Right lobe of liver (tissue), 4 donors: Measurements from ENCODE around the gene MMAB.

Experiments
- POLR2A ChIP-seq: fragments of 450-650 bp; IDR thresholded peaks from one replicate; pipeline ENCODE4 v1.6.1; 2017; ENCODE audit warnings: antibody characterized with exemption, mild to moderate bottlenecking
- TF ChIP-seq, protein P1 (sequence below), 4 donors: fragments of 200-600 bp in 3 of 4; fragments of 450-650 bp in 1 of 4; IDR thresholded peaks; one replicate each; pipeline versions ENCODE4 v1.5.1 to v1.8.0; 2016 to 2022; ENCODE audit warnings: antibody characterized with exemption in 4 of 4, mild to moderate bottlenecking in 2 of 4
- donor health status: DM: no; HTN: no; CAD: no.
- donor health status: DM: no; HTN: no; CAD: no.
- donor health status: DM: no; HTN: yes; CAD: no.

DNA sequence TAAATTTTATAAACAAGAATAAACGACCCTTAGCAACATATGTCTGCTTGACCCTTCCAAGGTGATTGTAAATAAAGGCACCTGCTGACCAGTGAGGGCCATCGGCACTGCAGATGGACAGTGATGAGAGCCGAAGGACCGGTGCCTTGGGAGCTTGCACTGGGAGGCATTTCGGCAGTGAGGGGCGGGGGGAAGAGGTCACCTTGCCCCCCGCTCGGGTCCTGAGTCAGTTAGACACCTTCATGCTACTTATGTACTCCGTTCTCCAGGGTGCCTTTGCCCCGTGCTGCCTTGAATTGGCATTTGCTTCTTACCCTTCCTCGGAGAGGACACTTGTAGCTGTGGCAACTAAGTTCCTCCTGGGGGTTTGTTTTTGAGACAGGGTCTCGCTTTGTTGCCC, 23.0 kb downstream of the MMAB start:
- TF ChIP-seq, protein P1, sequence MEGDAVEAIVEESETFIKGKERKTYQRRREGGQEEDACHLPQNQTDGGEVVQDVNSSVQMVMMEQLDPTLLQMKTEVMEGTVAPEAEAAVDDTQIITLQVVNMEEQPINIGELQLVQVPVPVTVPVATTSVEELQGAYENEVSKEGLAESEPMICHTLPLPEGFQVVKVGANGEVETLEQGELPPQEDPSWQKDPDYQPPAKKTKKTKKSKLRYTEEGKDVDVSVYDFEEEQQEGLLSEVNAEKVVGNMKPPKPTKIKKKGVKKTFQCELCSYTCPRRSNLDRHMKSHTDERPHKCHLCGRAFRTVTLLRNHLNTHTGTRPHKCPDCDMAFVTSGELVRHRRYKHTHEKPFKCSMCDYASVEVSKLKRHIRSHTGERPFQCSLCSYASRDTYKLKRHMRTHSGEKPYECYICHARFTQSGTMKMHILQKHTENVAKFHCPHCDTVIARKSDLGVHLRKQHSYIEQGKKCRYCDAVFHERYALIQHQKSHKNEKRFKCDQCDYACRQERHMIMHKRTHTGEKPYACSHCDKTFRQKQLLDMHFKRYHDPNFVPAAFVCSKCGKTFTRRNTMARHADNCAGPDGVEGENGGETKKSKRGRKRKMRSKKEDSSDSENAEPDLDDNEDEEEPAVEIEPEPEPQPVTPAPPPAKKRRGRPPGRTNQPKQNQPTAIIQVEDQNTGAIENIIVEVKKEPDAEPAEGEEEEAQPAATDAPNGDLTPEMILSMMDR (IDR thresholded peaks at IDR 0.05): no peak
- no peak for TF ChIP-seq POLR2A
